PC-9 (cell line): Measurements from ENCODE around the gene IL31RA.

Experiments used
- CTCF ChIP-seq: fragments of 200-600 bp; sonication (generic); conservative IDR thresholded peaks from 2 replicates; pipeline ENCODE4 v1.6.1; 2017; ENCODE audit warnings: mixed run types, antibody characterized with exemption, mild to moderate bottlenecking, moderate library complexity
- EZH2 ChIP-seq: fragments of 200-600 bp; sonication (generic); IDR thresholded peaks from 2 replicates; pipeline ENCODE4 v1.8.0; 2017; ENCODE audit warnings: antibody characterized with exemption, low read depth

GRCh38 chr5:55917402-55918086 is 66.4 kb downstream of the IL31RA start:
- TF ChIP-seq CTCF: no peak
- no peak for TF ChIP-seq EZH2
